ENCODE results near the gene ACAP1. TPM values are rescaled to one million over a fixed set of nuclear protein-coding genes. Genes with fewer than 3 reads are reported as not detected.

The ACAP1 gene
- total and polyA plus RNA-seq, 9 of the 15 experiments (the other 6 are each of a cell fraction or from before 2014, with no cell fraction given) = 0.15 to 8.5 (median 2.4) TPM

- TF ChIP-seq, protein P1, sequence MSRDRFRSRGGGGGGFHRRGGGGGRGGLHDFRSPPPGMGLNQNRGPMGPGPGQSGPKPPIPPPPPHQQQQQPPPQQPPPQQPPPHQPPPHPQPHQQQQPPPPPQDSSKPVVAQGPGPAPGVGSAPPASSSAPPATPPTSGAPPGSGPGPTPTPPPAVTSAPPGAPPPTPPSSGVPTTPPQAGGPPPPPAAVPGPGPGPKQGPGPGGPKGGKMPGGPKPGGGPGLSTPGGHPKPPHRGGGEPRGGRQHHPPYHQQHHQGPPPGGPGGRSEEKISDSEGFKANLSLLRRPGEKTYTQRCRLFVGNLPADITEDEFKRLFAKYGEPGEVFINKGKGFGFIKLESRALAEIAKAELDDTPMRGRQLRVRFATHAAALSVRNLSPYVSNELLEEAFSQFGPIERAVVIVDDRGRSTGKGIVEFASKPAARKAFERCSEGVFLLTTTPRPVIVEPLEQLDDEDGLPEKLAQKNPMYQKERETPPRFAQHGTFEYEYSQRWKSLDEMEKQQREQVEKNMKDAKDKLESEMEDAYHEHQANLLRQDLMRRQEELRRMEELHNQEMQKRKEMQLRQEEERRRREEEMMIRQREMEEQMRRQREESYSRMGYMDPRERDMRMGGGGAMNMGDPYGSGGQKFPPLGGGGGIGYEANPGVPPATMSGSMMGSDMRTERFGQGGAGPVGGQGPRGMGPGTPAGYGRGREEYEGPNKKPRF (IDR thresholded peaks at IDR 0.05; ENCODE audit: low read depth, low read length) = no peak
- TF ChIP-seq MAFG (tag; conservative IDR thresholded peaks at IDR 0.05) = no peak
- peak; percentile 51; the same call in 1 of the 2 replicates for TF ChIP-seq CTBP1 (IDR thresholded peaks at IDR 0.05; ENCODE audit: borderline replicate concordance)
- TF ChIP-seq TCFL5 (CRISPR knock-in tag; conservative IDR thresholded peaks at IDR 0.05) = no peak
- TF ChIP-seq, protein P2, sequence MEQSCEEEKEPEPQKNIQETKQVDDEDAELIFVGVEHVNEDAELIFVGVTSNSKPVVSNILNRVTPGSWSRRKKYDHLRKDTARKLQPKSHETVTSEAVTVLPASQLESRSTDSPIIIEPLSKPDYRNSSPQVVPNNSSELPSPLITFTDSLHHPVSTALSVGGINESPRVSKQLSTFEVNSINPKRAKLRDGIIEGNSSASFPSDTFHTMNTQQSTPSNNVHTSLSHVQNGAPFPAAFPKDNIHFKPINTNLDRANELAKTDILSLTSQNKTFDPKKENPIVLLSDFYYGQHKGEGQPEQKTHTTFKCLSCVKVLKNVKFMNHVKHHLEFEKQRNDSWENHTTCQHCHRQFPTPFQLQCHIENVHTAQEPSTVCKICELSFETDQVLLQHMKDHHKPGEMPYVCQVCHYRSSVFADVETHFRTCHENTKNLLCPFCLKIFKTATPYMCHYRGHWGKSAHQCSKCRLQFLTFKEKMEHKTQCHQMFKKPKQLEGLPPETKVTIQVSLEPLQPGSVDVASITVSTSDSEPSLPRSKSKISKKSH (CRISPR knock-in tag; IDR thresholded peaks at IDR 0.05) = no peak
- no peak for TF ChIP-seq KDM4B (IDR thresholded peaks at IDR 0.05; ENCODE audit: borderline replicate concordance in 2 of 2, low read depth in 1 of 2)
- TF ChIP-seq SMAD2 (IDR thresholded peaks at IDR 0.05; ENCODE audit: low read depth, low read length) = no peak
- TF ChIP-seq ZNF740 (CRISPR knock-in tag; IDR thresholded peaks at IDR 0.05) = no peak
- no peak for TF ChIP-seq ZNF740 (tag; IDR thresholded peaks at IDR 0.05)
- TF ChIP-seq ZNF134 (CRISPR knock-in tag; conservative IDR thresholded peaks at IDR 0.05) = no peak
- no peak for TF ChIP-seq CAMTA2 (CRISPR knock-in tag; conservative IDR thresholded peaks at IDR 0.05)
- peak in 1 of 3 experiments; percentile 4 for TF ChIP-seq YY1 (IDR thresholded peaks at IDR 0.05; ENCODE audit: borderline replicate concordance in 1 of 3, control insufficient read depth in 1 of 3, extremely low read depth in 1 of 3, insufficient read depth in 3 of 3, insufficient read length in 1 of 3, insufficient replicate concordance in 2 of 3, low read depth in 1 of 3, low read length in 2 of 3)
- TF ChIP-seq COPS2 (conservative IDR thresholded peaks at IDR 0.05) = no peak
- TF ChIP-seq SMAD4 (CRISPR knock-in tag; conservative IDR thresholded peaks at IDR 0.05) = peak; percentile 33; the same call in 1 of the 2 replicates
- TF ChIP-seq SUPT5H (IDR thresholded peaks at IDR 0.05) = peak; percentile 54
- TF ChIP-seq, protein P3, sequence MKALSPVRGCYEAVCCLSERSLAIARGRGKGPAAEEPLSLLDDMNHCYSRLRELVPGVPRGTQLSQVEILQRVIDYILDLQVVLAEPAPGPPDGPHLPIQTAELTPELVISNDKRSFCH (CRISPR knock-in tag; IDR thresholded peaks at IDR 0.05) = no peak
- TF ChIP-seq, protein P3 (tag; IDR thresholded peaks at IDR 0.05) = peak; percentile 74
- TF ChIP-seq EP400 (IDR thresholded peaks at IDR 0.05) = peak; percentile 76
- TF ChIP-seq SRF (CRISPR knock-in tag; IDR thresholded peaks at IDR 0.05) = no peak
- no peak for TF ChIP-seq PHTF2 (CRISPR knock-in tag; IDR thresholded peaks at IDR 0.05)
- TF ChIP-seq, protein P4, sequence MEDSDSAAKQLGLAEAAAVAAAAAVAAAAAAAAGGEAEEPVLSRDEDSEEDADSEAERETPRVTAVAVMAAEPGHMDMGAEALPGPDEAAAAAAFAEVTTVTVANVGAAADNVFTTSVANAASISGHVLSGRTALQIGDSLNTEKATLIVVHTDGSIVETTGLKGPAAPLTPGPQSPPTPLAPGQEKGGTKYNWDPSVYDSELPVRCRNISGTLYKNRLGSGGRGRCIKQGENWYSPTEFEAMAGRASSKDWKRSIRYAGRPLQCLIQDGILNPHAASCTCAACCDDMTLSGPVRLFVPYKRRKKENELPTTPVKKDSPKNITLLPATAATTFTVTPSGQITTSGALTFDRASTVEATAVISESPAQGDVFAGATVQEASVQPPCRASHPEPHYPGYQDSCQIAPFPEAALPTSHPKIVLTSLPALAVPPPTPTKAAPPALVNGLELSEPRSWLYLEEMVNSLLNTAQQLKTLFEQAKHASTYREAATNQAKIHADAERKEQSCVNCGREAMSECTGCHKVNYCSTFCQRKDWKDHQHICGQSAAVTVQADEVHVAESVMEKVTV (CRISPR knock-in tag; IDR thresholded peaks at IDR 0.05) = no peak
Measured at GRCh38 chr17:7394452-7395191, 58.3 kb downstream of the ACAP1 start, which contains the start of gene PLSCR3 (continued).

Data from K562 (cell line).